ENCODE measurements around the gene ZNF593.

- TF ChIP-seq CREB5 (CRISPR knock-in tag; IDR thresholded peaks at IDR 0.05; ENCODE audit: low read depth) (no peak), PATZ1 (CRISPR knock-in tag; IDR thresholded peaks at IDR 0.05; ENCODE audit: borderline replicate concordance) (no peak), ZFP3 (CRISPR knock-in tag; IDR thresholded peaks at IDR 0.05) (no peak), OSR1 (CRISPR knock-in tag; IDR thresholded peaks at IDR 0.05) (no peak)
Measured at GRCh38 chr1:26142159-26142558, 27.5 kb upstream of the ZNF593 start.
